Cardiac muscle cell (in vitro differentiated cells and primary cell): ENCODE results near the gene SIX3. TPM values are rescaled to one million over a fixed set of nuclear protein-coding genes. Genes with fewer than 3 reads are reported as not detected.
A peak's percentile ranks its signal among the peaks of the same experiment; 100 is the strongest.

Experiments
- DNase-seq, 2 donors: peaks; one replicate each; pipeline versions ENCODE4 v3.0.0 to v3.0.0-alpha.2; 2010 to 2017; ENCODE audit warnings: low read depth in 1 of 2, low spot score in 1 of 2
- H3K27ac ChIP-seq: fragments of 200-600 bp; sonication (generic); 2 replicates; pipeline ENCODE4 v1.5.1; 2016
- H3K27me3 ChIP-seq: fragments of 200-600 bp; sonication (generic); 2 replicates; pipeline ENCODE4 v1.6.0; 2016; ENCODE audit warnings: control low read depth
- H3K36me3 ChIP-seq: fragments of 200-600 bp; sonication (generic); 2 replicates; pipeline ENCODE4 v1.5.1; 2016; ENCODE audit warnings: control low read depth
- H3K4me1 ChIP-seq: fragments of 200-600 bp; sonication (generic); 2 replicates; pipeline ENCODE4 v1.8.1; 2017; ENCODE audit warnings: low read depth, mild to moderate bottlenecking, mixed run types
- H3K4me3 ChIP-seq: fragments of 200-600 bp; sonication (generic); 2 replicates; pipeline ENCODE4 v1.5.1; 2016; ENCODE audit warnings: mild to moderate bottlenecking
- H3K9me3 ChIP-seq: fragments of 200-600 bp; sonication (generic); 2 replicates; pipeline ENCODE4 v1.5.1; 2017; ENCODE audit warnings: low read depth, mild to moderate bottlenecking, control low read depth
- polyA plus RNA-seq: library from polyadenylated mRNA; unstranded; fragments of >200 nt; fragmentation: Nextera tagmentation; extraction: Ambion mirVana; gene quantifications from 2 replicates; pipeline ENCODE4 v1.2.1, GENCODE V29; 2016
- total RNA-seq: library from RNA; depleted of rRNA; stranded (reverse); fragments of >200 nt; gene quantifications from 2 replicates; pipeline ENCODE4 v1.2.3, GENCODE V29; 2016
- TF ChIP-seq, protein P1 (sequence below): IDR thresholded peaks from 2 replicates; pipeline ENCODE4 v1.5.1; 2012; ENCODE audit warnings: low read depth, mild to moderate bottlenecking, low read length

Gene SIX3
- total and polyA plus RNA-seq, 2 experiments from 2014 or later, result not detected

DNA sequence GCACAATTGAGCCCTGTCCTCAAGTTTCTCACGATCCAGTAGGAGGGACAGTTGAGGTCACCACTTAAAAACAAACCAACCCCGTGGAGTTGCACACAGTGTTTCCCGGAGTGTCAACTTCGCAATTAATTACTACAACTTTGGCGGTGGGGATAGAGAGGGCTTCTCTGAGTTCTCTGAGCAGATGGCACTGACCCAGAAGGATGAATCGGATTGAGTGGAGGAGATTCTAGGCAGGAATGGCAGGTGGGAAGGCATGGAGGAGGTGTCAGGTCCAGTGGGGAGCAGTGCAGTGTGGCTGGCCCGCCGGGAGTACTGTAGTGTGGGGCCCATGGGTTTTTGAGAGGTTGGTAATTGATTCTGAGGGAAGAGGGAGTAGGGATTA, 12.0 kb downstream of the SIX3 start:
- TF ChIP-seq, protein P1, sequence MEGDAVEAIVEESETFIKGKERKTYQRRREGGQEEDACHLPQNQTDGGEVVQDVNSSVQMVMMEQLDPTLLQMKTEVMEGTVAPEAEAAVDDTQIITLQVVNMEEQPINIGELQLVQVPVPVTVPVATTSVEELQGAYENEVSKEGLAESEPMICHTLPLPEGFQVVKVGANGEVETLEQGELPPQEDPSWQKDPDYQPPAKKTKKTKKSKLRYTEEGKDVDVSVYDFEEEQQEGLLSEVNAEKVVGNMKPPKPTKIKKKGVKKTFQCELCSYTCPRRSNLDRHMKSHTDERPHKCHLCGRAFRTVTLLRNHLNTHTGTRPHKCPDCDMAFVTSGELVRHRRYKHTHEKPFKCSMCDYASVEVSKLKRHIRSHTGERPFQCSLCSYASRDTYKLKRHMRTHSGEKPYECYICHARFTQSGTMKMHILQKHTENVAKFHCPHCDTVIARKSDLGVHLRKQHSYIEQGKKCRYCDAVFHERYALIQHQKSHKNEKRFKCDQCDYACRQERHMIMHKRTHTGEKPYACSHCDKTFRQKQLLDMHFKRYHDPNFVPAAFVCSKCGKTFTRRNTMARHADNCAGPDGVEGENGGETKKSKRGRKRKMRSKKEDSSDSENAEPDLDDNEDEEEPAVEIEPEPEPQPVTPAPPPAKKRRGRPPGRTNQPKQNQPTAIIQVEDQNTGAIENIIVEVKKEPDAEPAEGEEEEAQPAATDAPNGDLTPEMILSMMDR, result no peak
- H3K27me3 ChIP-seq, result peaks cover 100% of the 10 kb centered on the region
- H3K4me1 ChIP-seq, result peaks cover 3% of the 10 kb centered on the region
- DNase-seq, result no peak
- no peak overlapping the region for H3K4me3 ChIP-seq
- no peak overlapping the region for H3K27ac ChIP-seq
- no peaks in the 10 kb centered on the region for H3K9me3 ChIP-seq
- no peaks in the 10 kb centered on the region for H3K36me3 ChIP-seq

DNA sequence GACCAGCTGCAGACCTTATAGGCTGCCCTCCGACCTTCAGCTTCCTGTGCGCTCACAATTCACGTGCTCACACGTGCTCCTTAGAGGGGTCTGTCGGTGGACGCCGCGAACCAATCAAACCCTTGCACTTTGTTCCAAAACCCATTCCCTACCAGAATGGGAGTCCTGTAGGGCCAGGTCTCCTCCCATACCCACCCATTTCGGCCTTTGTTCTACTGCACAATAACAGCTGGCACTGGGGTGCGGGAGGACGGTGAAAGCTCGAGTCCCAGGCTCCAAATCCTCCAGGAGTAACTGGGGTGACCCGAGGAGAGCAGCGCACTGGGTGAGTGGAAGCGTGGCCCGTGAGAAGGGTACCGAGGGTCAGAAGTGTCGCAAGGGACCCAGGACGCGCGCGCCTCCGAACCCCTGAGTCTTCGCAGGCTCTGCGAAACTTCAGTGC, 13.0 kb downstream of the SIX3 start:
- no peak for DNase-seq
- Histone ChIP-seq H3K27me3 (peaks cover 100% of the 10 kb centered on the region), H3K4me3 (no peak overlapping the region), H3K36me3 (no peaks in the 10 kb centered on the region), H3K4me1 (peaks cover 3% of the 10 kb centered on the region), H3K9me3 (no peaks in the 10 kb centered on the region), H3K27ac (no peak overlapping the region)
- TF ChIP-seq, protein P1, result no peak

DNA sequence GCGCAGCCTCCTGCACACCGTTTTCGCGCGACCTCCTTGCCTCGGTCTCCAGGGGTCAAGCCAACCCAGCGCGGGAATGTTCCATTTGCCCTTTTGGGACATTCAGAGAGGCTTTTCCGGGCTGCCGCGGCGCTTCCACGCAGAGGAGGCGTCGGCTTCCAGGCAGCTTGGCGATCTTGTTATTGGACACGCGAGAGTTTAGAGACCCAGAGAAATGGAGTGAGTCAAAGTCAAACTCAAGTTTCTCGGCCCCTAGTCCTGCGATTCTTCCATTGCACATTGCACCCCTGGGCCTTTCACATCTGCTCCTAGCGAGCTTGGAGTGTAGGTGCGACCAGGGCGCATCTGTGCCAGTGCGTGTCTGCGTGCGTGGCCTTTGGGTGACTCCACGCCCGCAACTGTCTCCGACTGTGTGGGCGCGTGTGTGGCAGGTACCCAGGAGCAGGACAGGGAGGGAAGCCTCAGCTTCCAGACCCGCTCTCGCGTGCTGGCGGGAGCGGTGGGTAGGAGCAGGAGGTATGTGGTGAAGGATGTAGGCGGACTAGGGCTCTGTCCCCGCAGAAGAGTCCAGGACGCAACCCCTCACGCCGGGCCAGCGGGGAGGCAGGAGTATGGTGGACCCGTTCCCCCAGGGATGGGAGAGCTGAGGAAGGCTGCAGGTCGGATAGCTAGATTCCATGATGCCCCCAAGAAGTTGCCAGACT, 13.5 kb downstream of the SIX3 start:
- H3K36me3 ChIP-seq, result no peaks in the 10 kb centered on the region
- peak overlapping the region; percentile 13 for H3K4me3 ChIP-seq
- no peak overlapping the region for H3K27ac ChIP-seq
- no peaks in the 10 kb centered on the region for H3K9me3 ChIP-seq
- DNase-seq, result no peak
- no peaks in the 10 kb centered on the region for H3K4me1 ChIP-seq
- TF ChIP-seq, protein P1, result no peak
- peaks cover 100% of the 10 kb centered on the region for H3K27me3 ChIP-seq

DNA sequence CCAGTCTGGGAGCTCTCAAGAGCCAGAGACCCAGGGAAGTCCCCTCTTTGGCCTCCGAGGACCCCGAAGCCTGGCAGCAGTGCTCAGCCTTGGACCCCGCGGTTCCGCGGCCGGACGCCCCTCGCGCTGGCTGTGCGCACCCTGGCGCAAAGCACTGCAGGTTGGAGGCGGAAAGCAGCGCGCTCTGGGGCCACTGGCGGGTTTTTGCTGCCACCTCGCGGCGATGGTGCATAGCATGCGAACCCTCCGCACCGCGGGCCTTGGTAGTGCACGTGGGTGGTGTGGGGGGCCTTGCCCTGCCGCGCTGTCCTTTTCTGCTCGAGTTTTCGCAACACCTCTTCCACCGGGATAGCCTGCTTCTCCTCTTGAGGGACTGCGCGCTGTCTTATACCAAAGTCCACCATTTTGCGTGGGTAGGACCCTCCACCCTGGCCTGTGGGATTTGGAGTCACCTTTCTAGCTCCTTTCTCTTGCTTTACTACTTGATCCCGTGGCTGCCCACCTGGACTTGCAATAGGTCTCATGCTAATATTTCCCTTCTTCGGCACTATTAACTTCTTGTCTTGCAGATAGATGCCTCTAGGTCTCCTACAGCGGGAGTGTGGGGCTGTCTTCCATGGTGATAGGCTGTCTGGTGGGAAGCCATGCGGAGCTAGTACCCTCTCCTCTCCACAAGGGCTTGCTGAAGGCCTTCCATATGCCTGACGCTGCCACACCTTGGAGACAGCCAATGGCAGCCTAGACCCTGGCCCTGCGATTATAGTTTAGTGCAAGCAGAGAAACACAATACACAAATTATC, 14.3 kb downstream of the SIX3 start:
- no peaks in the 10 kb centered on the region for H3K4me1 ChIP-seq
- peak; percentile 72 to 88 for DNase-seq

DNA sequence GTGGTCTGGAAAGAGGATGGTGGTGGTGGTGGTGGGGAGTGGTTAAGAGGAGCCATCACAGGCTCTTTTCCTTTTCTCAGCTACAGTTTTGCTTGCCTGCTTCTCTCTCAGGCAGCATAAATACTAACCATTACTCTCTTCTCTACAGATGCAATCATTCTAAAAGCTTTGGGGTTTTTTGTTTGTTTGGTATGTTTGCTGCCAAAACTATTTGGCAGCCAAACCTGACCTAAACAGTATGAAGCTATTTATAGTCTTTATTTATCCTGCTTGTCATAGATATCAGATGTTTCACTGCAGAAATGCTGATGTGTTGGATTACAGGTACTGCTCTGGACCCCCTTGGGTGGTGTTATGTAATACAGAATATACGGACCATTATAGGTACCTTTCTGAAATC, 15.3 kb downstream of the SIX3 start:
- DNase-seq, result no peak
- no peaks in the 10 kb centered on the region for H3K9me3 ChIP-seq
- no peaks in the 10 kb centered on the region for H3K36me3 ChIP-seq
- no peak overlapping the region for H3K4me3 ChIP-seq
- H3K27ac ChIP-seq, result no peak overlapping the region
- TF ChIP-seq, protein P1, result no peak
- H3K27me3 ChIP-seq, result peaks cover 100% of the 10 kb centered on the region
- H3K4me1 ChIP-seq, result no peaks in the 10 kb centered on the region

More for the DNA sequence above, 14.3 kb downstream of the SIX3 start:
- TF ChIP-seq, protein P1, result peak; percentile 85
- Histone ChIP-seq H3K4me3 (peak overlapping the region; percentile 13), H3K27me3 (peaks cover 100% of the 10 kb centered on the region), H3K36me3 (no peaks in the 10 kb centered on the region), H3K9me3 (no peaks in the 10 kb centered on the region), H3K27ac (no peak overlapping the region)
